Retina (tissue), 1 donor: ENCODE results near the gene RPL39L.
"Not testable (repeated sequence)": the region's sequence is repeated elsewhere in the genome, so short reads cannot be mapped to it uniquely, and the experiment has no call there.

Experiments used
- DNase-seq: peaks from one replicate; pipeline ENCODE4 v3.0.0-alpha.2; 2016

RPL39L gene

DNA sequence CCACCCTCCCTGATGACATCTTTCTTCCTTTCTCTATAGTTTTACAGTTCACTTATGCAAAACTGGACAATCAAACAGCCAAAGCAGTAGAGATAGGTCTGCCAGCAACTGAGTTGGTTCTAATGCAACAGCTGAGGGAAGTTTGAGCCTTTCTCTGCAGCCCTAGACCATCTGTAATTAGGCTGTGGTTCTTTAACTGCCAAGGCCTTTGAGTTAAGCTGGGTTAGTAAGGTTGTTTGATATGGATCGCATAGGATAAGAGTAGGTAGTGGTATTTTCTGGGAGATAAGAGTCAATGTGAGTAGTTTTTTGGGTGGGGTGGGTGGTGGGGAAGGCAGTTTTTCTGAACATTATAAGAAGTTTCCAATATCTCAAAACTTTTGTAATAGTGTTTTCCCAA, 3.0 kb downstream of the RPL39L start:
- no peak for DNase-seq

DNA sequence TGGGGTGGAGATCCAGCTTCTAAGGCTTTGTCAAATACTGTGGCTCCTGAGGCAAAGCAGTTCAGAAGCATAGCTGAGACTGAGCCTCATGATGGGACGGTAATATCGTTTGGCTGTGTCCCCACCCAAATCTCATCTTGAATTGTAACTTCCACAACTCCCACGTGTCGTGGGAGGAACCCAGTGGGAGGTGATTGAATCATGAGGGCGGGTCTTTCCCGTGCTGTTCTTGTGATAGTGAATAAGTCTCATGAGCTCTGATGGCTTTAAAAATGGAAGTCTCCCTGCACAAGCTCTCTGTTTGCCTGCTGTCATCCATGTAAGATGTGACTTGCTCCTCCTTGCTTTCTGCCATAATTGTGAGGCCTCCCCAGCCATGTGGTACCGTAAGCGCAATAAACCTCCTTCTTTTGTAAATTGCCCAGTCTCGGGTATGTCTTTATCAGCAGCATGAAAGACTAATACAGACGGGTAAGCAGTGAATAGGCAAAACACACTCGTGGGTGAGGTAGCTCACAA, 4.1 kb downstream of the RPL39L start:
- not testable (repeated sequence) for DNase-seq

DNA sequence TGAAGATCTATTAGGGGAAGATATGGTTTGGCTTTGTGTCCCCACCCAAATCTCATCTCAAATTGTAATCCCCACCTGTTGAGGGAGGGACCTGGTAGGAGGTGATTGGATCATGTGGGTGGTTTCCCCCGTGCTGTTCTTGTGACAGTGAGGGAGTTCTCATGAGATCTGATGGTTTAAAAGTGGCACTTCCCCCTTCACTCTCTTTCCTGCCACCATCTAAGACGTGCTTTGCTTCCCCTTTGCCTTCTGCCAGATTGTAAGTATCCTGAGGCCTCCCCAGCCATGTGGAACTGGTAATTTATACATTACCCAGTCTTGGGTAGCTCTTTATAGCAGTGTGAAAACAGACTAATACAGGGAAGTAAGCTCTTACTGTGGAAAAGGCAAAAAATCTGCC, 6.1 kb downstream of the RPL39L start:
- not testable (repeated sequence) for DNase-seq

DNA sequence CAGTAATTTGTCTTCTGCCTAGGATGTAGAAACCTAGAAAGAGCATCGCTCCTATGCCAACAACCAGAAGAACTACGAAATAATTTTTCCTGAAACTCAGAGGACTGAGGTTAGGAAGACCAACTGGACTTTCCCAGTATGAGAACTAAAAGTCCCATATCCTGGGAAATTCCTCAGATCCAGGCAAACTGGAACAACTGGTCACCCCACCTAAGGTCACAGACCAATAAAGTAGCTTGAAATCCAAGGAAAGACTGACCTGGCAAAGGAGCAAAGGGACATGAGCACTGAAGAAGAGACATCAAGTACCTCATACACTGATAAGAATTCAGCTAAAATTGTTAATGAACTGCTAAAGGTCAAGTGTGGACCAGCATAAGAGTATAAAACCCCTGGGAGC, 6.6 kb downstream of the RPL39L start:
- no peak for DNase-seq

DNA sequence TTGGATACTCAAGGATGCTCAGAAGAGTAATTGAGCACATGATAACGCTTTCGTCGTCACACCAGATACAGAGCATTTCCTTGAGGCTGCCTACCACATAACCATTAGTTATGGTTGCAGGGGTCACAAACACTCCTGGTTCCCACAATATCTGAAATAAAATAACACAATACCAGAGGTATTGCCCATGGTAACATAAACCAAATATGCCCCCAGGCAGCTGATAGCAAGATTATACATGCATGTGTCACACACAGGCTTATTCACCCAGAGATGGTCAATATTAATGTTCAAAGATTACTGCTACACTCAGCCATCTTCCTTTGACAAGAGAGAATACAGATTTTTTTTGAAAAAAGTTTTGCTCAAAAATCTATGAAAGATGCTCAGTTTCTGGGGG, 7.3 kb downstream of the RPL39L start:
- DNase-seq: no peak

DNA sequence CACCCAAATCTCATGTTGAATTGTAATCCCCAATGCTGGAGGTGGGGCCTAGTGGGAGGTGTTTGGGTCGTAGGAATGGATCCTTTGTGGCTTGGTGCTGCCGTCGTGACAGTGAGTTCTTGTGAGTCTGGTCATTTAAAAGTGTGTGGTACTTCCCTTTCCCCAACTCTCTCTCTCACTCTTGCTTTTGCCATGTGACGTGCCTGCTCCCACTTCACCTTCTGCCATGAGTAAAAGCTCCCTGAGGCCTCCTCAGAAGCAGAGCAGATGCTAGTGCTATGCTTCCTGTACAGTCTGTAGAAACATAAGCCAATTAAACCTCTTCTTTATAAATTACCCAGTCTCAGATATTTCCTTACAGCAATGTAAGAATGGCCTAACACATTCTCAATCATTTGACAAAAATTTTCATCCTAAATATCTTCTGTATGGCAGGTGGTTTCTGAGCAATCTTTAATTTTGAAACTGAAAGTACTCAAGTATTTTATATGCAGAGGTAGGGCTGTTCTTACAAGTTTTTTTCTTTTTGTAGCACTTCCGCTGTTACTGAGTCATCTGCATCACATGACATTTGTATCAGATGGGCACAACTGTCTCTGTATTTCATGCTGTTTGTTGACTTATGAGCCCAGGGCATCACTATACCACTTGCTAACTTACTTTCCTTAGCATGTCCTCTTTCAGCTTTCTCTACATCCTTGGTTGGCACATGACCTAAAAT, 8.8 kb downstream of the RPL39L start:
- no peak for DNase-seq

DNA sequence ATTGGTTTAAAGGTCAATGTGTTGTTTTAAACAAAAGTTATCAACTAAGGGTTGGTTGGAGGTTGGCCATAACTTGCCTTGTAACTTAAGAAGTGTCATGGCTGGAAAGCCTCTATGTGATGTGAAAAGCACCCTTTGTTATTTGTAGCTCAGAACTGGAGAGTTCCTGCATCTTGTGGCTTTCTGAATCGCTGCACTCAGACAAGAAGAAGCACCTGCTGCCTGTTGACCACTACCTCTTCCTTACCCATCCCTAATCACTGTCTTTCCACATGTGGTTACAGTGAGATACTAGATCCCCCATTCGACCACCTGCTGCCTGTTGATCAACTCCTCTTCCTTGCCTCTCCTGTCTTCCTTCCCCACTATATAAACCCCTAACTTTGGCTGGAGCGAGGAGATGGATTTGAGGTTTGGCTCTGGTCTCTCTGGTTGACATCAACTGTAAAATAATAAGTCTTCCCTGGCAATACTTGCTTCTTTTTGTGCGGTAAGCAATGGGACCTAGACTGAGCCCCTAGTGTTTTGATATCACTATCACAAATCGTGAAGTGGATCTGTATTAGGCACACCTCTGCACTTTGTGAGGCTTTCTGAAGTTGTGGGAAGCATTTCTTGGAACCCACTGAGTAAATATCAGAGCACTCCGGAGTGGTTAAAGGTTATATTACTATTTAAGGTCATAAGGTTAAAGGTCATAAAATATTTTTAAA, 13.8 kb downstream of the RPL39L start:
- DNase-seq: no peak

DNA sequence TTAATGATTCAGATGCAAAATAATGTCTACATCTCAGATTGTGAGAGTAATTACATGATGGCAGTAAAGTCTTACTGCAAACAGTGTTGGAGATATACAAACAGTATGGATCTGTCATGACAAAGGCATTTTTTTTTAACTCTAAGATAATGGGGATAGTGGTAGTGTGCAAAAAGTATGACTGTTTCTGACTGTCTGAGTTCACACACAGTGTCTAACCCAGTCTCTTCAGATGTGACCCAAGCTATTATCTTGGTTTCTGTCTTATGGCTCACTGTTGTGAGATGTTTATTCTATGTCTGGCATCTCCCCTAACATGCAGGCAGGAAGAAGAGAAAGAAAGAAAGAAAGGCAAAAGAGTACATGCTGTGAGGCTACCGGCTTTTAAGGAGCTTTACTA, 17.0 kb downstream of the RPL39L start:
- no peak for DNase-seq

DNA sequence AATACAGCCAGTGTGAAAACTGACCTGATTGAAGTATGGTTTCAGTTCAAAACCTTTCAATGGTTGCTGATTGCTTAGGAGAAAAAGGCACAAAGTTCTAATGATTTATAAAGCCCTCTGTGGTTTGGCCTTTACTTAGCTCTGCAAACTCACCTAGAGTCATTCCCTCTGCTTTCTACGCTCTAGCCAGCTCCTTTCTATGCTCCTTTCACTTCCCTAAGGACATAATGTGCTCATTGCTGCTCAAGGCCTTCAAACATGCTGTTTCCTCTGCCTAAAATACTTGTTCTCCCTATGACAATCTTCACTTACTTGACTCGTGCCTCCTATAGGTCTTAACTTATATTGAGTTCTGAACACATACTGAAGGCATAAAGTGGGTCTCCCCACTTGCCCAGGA, 19.0 kb downstream of the RPL39L start:
- DNase-seq: no peak

DNA sequence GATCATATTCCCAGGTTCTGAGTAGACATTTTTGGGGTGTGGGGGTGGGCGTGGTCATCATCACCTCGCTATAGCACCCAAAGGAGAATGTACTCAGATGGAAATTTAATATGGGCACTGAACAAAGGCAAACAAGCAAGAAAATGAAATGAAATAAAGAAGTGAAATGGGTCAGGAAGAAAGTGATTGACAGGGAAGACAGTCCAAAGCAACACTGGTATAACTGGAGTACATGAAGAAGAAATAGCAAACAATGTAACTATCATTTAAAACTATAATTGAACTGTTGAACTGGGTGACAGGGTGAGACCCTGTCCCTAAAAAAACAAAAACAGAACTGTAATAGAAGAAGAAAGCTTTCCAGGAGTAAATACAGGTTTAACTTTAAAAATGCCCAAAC, 24.8 kb downstream of the RPL39L start:
- DNase-seq: no peak

DNA sequence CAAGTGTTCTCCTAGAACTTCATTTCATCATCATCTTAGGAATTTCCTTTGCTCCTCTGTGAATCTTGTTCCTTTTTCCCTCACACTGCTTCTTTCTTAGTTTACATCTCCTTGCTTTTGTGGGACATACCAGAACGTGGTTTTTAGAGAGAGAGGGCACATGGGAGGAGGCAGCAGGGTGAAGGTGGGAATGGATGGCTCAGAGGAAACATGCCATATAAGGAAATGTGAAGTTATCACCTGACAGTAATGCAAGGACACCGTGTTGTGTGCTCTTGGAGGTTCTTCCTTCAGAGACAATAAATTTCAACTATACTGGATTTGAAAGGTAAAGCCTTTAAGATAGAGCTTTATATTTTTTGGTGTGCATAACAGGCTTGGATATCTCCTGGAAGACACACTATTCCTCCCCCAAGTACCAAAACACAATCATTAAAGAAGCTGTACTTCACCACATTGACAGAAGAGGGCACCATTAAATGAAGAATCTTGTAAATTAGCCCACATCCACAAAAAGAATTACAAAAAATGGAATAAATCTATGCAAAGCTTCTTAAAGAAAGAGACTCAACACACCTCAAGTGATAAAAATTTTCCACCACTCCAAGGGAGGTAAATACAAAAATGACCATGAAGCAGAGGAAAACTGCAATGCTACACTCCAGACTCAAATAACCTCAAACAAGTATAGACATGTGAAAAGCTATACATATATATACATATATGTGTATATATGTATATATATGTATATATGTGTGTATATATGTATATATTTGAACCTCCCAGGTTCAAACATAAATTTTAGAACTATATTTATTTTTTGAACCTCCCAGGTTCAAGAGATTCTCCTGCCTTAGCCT, 26.1 kb downstream of the RPL39L start:
- DNase-seq: no peak

DNA sequence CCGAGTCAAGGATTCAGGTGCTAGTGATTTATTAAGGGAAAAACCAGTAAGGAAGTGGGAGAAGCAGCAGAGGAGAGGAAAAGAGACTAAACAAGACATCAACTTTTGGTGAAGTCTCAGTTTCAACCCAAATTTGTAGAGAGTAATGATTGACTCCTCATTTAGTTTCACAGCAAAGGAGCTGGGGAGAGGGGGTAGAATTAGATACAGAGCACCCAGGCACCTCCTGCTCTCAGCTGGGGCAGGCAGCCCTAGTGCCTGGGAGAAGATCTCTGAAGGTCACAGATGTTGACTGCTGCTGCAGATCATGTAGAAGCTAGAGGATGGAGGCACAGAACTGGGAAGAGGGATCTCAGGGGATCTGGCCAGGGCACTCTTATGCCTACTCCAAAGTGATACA, 29.1 kb downstream of the RPL39L start:
- DNase-seq: no peak

DNA sequence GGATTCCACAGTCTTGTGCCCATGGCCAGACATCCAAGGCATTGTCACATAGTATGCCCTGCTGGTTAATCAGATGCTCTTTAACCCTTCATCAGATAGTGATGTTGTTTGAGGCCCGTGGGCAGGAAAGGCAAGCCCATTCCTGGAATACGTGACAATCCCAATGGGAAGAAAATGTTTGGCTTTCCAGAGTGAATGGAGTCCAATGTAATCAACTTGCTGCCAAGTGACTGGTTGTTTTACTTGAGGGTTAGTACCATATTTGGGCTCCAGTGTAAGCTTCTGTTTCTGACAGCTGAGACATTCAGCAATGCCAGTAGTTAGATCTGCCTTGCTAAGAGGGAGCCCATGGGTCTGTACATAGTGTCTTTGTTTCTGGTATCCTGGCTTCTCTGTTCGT, 31.3 kb downstream of the RPL39L start:
- DNase-seq: no peak

DNA sequence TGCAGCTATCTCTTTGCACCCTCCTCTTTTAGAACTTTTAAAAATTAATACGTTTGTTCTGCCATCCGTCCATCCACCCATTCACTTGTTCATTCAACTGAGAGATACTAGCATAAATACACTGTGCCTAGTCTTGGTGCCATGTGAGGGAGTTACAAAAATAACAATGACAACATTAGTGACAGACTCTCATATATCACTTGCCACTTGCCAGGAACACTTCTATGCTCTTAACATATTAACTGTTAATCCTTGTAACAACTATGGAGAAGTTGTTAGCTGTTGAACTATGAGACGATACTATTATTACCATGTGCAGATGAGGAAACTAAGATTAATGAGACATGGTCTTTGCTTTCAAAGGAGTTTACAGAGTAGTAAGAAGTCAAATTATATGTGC, 33.6 kb downstream of the RPL39L start:
- no peak for DNase-seq

DNA sequence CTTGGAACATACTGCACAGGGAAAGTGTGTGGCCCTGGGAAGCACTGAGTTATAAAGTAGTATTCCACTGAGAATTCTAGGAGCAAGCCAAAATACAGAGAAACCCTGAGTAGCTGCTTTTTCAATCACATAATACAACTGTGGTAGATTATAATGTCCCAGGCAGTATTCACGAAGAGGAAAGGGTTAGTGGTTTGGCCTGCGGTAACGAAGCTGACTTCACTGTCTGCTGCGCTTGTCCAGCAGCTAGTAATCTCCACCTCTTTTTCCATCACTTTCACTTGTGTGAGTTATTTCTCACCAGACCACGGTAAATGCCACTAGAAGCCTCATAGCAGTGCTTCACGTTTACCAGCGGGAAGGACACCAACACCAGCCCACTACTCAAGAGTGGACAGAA, 34.4 kb downstream of the RPL39L start:
- no peak for DNase-seq

DNA sequence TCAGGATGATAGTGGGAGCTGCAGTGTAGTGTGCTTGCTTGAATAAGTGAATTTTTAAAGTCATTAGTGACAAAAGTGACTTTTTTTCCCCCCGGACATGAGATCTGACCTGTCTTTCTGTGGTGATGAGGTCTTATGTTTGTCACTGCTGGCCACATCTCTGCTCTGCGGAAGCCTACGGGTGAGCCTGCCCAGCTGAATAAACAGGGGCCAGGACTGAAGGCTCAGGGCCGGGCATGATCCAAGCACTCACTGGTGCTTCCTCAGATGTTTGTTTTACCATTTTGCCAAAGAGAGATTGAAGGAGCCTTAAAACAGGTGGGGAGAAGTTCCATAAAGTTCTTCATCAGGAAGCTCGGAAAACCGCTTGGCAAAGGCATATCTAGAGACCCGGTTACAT, 35.0 kb downstream of the RPL39L start:
- DNase-seq: no peak

DNA sequence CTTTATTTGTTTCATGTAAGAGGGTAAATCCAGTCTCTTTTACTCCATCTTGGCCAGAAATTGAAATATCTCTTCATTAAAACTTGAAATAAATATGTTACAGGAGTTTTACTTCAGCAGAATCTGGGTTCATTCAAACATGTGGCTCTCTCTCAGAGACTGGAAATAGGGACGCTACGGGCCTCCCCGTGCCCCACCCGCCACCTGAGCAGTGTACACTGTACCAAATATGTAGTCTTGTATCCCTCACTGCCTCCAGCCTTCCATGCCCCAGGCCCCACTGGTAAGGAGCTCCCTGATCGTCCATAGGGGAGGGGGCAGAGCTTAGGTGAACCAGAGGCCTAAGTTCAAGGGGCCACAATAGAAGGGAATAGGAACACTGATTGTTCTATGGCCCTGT, 36.0 kb downstream of the RPL39L start:
- DNase-seq: no peak

DNA sequence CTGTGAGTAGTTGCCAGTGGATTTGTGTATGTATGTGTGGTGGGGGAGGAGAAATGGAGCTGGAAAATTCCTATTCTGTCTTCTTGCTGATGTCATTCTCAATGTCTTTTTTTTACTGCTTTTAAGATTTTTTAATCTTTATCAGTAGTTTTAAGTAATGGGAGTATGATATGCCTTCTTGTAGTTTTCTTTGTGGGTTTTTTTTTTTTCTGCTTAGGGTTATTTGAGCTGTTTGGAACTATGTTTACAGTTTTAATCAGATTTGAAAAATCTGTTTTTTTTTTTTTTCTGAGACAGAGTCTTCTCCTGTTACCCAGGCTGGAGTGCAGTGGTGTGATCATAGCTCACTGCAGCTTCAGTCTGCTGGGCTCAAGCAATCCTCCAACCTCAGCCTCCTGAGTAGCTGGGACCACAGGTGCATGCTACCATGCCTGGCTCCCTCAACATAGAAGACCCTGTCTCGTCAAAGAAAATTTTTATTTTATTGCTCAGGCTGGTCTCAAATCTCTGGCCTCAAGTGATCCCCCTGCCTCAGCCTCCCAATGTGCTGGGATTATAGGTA, 37.1 kb downstream of the RPL39L start:
- DNase-seq: no peak

DNA sequence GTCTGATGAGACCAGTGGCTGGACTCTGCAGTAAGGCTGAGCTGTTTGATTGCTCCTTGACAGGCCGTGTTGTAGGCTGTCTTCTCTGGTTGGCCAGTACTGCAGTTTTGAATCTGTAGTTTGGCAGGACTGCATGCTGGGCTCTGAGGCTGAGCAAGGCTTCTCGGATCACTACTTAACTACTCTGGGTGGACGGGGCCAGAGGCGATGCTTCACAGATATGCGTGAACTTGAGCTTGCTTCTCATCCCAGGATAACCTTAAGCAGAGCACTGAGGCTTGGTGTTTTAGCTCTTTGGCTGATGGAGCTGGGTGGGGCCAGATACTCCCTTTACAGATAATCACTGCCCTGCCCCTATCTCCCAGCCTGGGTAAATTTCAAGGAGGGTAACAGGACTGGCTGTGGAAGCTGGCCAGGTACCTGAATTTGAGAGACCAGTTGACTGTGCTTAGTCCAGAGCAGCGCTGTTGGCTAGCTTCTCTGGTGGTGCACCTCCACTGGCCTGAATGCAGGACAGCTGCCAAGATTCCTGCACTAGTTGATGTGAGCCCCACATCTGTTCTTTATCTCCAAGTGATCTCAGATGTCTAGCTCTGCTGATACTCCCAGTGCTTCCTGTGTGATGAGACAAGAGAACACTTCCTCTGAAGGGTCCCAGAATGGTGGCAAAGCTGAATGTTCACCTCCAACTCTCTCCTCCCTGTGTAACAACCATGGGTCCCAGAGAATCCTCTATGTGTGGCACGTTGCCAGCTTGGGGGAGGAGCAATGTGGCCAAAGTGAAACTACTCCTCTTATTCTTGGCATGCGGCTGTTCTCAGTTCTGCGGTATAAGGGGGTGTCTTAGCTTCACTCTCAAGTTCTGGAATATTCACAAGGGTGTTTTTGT, 37.9 kb downstream of the RPL39L start:
- DNase-seq: no peak

DNA sequence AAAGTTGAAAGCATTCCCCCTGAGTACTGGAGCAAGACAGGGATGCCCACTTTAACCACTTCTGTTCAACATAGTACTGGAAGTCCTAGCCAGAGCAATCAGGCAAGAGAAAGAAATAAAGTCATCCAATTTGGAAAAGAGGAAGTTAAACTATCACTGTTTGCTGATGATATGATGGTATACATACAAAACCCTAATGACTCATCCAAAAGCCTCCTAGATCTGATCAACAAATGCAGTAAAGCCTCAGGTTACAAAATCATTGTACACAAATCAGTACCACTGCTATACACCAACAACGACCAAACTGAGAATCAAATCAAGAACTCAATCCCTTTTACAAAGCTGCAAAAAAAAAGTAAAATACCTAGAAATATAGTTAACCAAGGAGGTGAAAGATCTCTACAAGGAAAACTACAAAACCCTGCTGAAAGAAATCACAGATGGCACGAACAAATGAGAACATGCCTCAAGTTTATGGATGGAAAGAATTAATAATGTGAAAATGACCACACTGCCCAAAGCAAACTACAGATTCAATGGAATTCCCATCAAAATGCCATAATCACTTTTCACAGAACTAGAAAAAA, 40.3 kb downstream of the RPL39L start:
- DNase-seq: no peak

DNA sequence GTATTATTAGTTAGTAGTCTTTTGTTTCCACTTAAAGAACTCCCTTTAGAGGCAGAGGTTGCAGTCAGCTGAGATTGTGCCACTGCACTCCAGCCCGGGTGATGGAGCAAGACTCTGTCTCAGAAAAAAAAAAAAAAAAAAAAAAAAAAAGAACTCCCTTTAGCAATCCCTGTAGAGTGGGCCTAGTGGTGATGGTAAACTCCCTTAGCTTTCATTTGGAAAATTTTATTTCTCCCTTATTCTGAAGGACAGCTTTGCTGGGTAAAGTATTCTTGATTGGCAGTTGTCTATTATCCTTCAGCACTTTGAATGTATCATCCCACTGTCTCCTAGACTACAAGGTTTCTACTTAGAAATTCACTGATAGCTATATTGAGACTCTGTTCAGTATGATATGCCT, 46.0 kb downstream of the RPL39L start:
- DNase-seq: no peak

DNA sequence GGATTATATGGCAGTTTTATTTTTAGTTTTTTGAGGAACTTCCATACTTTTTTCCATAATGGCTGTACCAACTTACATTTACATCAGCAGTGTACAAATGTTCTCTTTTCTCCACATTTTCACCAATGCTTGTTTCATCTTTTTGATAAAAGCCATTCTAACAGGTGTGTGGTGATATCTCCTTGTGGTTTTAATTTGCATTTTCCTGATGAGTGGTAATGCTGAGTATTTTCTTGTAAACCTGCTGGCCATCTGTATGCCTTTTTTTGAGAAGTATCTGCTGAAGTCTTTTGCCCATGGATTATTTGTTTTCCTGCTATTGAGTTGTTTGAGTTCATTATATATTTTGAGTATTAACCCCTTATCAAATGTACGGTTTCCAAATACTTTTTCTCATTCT, 50.6 kb downstream of the RPL39L start:
- no peak for DNase-seq
